NCI-H1436 (cell line): ENCODE results near the gene DERA.
"Not testable (repeated sequence)": the region's sequence is repeated elsewhere in the genome, so short reads cannot be mapped to it uniquely, and the experiment has no call there.

ENCODE experiments used
- DNase-seq: peaks from one replicate; lab custom pipeline; 2025; lab: John Stamatoyannopoulos, UW

DERA gene

DNA sequence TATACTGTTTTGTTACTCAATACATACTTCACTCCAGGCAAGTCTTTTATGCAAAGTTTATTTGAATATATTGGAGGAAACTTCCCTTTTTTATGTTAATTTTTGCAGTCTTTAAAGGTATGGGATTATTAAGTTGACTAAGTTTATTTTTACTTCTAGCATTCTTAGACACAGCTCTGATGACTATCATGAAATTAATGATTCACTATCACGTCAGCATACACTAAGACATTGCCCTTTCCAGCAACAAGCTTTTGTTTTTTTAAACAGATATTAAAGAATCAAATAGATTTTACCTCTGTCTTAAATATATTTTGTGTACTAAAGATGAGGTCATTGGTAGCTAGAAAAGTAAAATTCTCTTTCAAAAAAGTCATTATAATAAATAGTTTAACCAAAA, 52.1 kb downstream of the DERA start:
- no peak for DNase-seq

DNA sequence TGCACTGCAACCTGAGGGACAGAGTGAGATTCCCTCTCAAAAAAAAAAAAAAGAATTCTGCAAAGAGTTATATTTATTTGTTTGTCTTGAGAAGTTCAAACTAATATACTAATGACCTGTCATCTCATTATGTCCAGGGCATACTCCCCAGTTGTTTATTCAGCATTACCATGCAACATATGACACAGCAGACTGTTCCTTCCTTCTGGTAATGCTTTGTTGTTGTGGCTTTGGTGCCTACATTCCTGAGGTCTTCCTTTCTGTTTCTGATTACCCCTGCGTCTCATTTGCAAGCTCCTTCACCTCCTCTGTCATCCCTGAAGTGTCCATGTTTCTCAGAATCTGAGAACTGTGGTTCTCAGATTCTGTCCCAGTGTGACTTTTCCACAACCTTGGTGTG, 55.3 kb downstream of the DERA start:
- DNase-seq = no peak

DNA sequence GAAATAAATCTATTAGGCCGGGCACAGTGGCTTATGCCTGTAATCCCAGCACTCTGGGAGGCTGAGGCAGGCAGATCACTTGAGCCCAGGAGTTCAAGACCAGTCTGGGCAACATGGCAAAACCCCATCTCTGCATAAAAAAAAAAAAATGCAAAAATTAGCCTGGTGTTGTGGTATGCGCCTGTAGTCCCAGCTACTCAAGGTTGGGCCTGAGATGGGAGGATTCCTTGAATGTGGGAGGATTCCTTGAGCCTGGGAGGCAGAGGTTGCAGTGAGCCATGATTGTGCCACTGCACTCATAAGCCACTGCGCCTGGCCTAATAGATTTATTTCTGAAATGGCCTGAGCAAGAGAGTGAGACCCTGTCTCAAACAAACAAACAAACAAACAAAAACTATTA, 55.9 kb downstream of the DERA start:
- DNase-seq = not testable (repeated sequence)

DNA sequence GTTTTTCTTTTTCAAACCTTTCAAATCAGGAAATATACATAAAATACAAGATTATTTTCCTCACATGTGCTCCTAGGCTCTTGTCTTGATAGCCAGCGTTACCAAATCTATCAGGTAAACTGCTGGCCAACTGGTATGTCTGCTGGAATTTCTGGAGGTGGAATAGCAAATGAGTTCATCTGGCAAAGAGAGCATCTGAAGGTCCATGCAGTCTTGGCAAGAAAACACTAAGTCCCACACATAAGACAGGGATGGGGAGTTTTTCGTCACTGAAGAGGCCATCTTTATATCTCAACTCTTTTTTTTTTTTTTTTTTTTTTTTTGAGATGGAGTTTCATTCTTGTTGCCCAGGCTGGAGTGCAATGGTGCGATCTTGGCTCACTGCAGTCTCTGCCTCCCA, 60.1 kb downstream of the DERA start:
- DNase-seq = no peak

DNA sequence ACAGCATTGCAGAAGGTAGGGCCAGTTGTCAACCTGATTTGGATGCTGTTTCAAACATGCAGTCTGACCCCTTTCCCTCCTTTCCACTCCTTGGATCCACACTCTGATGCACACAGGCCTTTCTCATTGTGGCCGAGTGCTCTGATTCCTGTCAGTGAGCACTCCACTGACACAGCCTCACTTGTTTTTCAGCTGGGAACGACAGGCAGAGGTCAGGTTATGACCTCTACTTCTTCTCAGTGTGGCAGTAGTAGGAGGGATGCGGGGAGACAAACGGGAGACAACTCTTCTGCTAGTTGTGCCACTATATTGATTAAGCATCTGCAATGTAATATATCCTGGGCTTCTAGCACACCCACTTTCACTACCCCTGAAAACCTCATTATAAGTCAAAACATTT, 61.8 kb downstream of the DERA start:
- no peak for DNase-seq

DNA sequence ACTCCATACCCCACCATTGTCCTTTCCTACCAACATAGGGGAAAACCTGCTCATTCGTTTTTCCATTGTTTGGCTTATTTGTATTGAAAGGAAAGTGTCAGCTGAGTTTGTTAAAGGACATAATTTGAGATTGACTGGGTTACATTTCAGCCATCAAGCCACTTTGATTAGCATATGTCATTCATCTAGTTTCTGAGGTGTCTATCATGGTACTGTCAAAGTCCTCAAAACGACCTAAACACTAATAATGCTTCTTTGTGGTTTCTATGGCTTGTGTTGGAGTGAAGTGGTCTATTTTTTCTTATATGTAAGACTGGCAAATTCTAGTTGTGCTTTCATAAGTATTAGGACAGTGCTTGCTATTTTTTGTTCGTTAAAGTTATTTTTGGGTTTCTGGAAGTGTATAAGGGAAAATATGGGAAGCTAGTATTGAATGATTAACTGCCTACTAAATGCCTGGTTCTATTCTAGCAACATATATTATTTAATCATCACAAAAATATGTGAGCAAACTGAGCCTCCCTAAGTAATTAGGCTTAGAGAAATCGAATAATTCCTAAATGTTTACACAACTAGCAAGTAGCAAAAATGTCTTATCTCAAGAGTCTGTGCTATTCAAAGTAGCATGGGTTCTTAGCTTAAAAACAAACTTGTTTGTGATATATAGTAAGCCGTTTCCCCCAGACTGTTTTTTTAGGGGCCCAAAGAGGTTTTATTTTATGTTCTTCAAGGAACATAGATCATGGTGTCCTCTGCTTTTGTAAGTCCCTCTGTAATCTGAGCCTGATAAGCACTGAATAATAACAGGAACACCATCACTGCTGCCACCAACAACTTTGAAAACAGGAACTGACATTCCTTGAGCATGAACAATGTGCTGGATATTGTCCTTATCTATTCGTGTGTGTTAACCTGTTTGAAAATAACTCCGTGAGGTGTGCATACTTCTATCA, 67.1 kb downstream of the DERA start:
- DNase-seq = no peak

DNA sequence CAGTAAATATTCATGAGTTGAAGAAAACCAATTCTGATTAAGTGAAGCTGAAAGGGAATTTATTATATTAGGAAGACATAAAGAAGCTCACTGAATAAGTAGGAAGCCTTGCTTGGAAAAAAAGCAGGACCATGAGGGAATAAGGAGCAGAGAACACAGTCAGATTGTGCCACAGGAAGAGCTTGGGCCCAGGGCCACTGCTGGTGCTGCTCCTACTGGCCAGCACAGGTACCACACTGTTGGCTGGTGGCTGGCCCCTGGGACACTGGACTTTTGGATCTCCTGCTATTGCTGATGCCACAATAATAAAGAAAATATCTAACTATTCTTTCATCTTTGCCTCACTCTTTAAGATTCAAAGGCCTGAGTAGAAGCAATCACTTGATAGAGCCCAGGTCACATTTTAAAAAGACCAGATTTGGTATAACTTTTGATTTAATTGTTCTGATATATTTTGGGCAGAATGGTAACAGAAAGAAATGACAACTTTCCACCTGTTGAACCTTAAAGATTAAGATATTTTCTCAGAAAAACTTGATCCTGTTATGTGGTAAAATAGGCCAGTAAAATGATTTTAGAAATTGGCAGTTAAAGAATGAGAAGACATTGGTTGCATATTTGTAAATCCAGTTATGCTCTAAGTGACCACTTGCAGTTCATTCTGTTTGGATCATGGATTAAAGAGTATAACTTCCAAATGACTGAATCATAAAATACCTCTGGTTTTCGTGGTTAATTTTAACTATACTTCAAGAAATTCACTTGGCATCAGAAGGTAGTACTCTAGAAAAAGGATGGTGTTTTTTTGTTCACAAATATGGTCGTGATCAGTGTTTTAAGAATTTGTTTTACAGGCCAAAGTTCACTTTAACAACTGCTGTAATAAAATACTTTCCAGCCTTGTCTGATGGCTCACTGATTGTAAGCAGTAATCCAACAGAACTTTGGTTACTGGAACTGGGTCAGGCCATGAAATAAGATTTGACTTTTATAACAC, 68.3 kb downstream of the DERA start:
- no peak for DNase-seq

DNA sequence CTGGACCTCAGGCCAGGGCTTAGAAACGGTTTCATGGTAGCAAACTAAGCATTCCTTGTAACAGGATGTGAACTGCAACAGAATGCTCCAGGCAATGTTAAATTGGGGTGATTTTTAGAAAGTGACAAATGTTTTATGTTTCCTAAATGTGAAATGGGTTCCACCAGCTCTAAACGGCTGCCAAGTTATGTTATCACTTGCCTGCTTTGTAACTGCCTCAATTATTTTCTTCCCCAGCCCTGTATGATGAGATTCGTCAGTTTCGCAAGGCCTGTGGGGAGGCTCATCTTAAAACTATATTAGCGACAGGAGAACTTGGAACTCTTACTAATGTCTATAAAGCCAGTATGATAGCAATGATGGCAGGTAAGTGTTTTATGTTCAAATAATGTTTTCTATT, 70.9 kb downstream of the DERA start:
- no peak for DNase-seq

DNA sequence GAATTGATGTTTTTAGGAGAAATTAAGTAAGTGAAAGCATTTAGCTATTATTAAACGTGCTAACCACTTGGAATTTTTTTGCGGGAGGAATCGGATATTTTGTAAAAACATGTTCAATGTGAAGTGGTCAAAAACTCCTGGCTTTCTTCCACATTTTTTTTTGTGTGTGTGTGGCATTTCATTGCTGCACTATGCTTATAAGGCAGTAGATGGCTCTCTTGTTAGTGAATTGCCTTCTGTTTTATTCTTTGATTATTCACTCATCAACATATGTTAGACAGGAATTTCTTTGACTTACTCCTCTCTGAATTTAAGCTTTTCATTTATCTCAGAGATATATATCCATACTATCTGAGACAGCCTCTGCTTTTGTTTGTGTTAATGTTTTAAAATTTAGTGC, 71.3 kb downstream of the DERA start:
- DNase-seq = no peak

DNA sequence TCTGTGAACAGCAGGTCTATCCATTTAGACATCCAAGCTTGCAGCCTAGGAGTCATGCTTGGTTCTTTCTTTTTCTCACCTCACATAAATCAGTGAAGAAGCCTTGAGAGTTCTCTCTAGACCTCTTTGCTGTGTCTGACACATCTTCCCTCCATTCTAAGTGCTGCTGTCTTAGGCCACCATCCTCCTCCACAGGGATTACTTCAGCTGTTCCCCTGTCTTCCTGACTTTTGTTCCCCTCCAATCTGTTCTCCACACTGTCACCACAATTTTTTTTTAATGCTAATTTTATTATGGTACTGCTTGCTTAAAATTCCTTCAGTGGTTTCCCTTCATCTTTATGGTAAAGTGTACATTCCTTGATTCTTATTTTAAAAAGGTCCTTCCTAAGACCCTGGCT, 71.8 kb downstream of the DERA start:
- no peak for DNase-seq

DNA sequence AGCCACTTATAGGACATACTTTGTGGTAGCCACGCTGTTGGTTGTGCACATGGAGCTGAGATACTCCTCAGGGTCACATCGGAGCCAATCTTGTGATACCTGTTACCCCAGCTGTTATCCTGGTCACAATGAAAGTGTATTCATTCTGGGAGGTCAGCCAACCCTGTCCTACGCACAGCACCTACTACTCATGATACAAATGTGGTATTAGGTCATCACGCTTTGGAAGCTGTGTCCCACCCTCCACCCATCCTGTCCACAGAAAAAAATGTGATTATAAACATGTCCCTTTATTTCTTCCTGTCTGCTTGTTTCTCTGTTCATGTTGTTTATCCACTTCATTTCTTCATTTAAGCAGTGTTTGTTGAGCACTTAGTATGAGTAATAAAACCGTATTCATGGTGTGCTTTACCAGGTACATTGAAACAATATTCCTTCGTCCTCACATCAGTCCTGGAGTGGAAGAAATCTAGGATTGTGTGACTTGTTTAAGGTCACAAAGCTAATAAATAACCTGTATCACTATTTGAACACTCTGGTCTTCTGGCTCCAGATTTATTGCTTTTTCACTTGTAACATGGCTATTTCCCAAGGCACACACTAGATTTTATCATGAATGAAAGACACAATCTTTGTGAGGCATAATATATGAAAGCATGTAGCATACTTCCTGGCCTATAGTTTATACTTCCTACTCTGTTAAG, 73.1 kb downstream of the DERA start:
- DNase-seq = no peak

DNA sequence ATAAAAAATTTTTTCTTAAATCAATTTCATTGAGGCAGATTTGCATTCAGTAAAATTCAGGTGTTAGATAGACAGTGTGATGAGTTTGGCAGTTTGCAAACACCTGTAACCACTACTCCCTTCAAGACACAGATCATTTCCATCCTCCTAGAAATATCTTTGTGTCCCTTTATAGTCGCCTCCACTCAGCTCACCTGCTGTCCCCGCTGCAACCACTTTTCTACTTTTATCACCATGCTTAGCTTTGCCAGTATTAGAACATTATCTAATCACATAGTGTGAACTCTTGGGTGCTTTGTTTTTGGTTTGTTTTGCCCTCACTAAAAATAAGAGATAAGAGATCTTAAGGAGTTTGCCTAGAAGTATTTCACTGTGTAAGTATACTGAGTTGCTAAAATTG, 73.8 kb downstream of the DERA start:
- DNase-seq = no peak

DNA sequence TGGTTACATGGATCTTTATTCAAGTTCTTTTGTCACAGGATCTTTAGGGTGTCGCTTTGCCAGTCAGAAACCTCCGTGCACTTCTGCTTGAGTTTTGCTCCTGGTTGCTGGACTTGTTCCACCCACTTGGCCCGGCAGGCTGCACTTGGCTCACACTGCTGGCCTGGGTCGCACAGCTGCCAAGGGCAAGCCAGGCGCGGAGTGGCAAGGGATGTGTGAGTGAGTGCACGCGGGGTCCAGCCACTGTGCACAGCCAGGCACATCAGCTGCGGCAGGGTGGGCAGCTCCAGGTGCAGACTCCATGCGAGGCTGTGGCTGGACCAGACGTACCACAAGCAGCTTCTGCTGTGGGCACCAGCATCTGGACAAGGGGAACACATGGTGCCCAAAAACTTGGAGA, 76.6 kb downstream of the DERA start:
- DNase-seq = no peak

DNA sequence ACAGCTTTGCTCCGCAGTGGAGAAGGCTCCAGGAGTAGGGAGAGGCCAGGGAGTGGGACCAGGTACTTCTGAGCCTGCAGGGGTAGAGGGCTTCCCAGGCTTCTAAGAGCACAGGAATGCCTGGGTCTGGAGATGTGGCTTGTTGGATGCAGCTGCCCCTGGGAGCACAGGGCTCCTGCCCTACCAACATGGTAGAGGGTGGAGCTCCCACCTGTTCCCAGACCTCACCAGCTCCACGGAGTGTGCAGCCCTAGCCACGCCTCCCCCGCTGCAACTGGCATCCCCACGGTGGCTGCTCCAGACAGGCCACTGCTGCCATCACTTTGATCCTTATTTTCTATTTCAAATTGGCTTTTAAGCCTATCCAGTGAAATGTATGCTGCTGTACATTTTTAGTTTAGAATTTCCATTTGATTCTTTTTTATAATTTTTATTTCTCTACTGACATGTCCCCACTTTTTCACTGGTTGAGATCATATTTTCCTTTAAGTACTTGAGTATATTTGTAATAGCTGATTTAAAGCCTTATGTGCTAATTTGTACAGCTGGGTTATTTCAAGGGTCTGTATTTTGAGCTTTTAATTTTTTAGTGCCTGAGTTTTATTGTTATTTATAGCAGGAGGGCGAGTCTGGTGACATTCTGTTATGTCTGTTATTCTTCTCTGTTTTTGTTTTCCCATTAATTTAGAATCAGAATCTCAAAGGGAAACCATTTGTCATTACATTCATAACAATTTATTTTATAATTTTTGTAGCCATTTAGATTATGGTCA, 78.0 kb downstream of the DERA start:
- no peak for DNase-seq

DNA sequence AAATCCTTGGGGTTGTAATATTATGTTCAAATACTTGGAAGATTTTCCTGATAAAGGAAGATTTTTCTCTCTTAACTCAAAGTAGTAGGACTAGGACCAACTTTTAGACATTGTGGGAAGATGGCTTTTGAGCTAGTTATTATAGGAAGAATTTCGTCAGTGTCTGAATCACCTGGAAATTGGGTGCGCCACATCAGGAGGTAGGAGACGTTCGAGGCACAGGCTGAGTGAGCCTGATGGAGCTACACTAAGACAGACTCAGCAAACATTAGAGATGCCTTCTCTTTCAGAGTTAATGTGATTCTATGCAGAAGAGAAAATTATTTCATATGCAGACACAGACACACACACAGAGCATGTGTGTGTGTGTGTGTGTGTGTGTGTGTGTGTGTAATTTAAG, 84.7 kb downstream of the DERA start:
- DNase-seq = no peak

DNA sequence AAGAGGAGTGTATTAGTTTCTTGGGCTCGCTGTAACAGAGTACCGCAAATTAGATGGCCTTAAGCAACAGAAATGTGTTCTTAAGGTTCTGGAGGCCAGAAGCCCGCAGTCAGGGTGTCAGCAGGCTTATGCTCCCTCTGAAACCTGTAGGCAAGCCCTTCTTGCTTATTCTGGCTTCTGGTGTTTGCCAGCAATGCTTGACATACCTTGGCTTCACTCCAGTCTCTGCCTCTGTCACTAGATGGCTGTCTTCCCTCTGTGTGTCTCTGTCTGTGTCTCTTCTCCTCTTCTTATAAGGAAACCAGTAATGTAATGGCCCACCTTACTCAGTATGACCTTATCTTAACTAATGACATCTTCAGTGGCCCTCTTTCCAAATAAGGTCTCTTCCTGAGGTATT, 85.1 kb downstream of the DERA start:
- no peak for DNase-seq

DNA sequence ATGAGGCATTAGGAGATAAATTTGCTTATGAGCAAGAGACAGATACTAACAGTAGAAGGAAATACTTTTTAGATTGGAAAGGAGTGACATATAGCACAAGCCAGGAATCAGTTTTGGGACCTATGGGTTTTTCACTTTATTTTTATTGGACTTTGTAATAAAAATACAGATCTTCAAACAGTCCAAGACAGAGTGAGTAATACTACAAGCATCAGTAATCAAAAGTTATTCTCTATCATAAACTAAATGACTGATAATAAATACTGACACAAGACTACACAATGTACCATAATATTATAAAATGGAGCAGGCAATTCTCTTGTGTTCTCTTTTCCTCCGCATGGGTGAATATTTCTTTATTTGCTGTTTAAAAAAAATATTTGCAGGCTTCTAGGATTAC, 85.8 kb downstream of the DERA start:
- DNase-seq = no peak

DNA sequence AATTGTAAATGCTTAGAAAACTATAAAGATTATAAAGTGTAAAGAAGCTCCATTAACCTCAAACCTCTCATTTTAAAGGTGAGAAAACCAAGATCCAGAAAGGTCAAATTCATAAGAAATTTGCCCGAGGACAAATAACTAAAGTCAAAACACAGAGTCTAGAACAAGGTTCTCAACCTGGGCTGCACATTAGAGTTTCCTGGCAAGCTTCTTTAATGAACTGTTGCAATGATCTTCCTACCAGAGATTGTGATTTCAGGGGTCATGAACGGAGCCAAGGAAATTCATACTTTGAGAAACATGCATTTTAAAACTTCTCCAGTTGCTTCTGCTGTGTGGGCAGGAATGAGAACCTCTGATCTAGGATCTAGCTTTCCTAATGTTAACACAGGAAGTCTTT, 86.8 kb downstream of the DERA start:
- DNase-seq = no peak

DNA sequence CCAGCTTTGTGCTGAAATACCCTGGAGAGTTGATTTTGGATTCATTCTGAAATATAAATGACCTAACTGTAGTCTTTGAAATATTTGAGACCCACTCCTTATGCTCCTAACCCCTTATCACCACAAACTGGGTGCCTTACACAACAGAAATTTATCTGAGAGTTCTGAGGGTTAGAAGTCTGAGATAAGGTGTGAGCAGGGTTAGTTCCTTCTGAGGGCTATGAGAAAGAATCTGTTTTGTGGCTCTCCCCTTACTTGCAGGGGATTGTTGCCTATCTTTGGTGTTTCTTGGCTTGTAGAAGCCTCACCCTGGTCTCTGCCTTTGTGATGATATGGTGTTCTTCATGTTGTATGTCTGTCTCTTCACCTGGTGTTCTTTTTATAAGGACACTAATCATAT, 91.7 kb downstream of the DERA start:
- no peak for DNase-seq

DNA sequence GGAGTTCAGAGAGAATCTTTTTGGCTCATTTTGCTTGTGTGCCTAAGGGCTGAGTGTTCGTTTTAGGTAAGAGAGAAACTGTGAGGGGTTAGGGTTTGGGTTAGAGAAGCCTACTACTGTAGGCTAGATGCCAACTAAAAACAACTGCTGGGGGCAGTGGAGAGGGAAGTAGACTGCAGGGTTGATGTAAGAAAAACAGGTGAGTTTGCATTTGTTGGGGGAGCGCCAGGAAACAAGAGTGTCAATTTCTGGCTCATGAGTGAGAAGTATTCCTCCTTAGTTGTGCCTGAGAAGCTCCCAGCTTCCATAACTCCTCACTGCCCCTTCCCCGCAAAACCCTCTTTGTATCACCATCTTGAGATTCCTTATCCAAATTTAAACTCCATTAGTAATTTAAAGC, 92.3 kb downstream of the DERA start:
- no peak for DNase-seq

DNA sequence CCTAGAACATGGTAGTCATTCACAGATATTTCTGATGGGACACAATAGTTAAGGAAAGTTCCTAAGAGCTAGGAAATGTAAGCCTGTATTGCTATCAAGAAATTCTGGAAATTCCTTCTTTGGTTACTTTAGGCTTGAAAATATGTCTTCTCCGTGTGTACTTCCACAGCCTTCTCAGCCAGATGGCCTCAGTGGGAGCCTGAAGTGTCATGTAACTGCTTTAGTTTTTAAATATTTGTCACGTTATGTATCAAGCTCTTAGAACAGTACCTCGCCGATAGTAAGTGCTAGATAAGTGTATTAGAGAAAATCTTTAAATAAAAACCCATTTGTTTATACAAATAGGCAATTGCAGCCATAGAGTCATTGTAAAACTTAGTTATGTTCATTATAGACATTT, 95.6 kb downstream of the DERA start:
- DNase-seq = no peak

DNA sequence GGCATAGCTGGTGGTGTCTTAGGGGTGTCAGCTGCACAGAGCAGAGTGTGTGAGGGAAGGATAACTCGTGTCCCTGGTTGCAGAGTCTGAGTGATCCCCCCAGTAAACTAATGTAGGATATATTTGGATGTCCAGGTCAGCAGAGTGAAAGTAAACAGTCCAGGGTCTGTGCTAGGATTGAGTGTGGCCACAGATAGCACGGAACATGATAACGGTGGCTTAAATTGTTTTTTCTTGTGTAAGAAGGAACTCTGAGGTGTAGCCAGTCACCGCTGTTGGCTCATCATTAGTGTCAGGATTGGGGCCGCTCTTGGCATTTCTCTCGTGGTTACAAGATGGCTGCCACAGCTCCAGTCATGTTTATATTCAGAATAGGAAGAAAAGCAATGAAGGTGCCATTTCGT, 97.3 kb downstream of the DERA start:
- DNase-seq = no peak
